GM12891 (cell line): ENCODE measurements around the gene DENND1A.

Experiments used
- POLR2A ChIP-seq: IDR thresholded peaks from 2 replicates; pipeline ENCODE4 v1.6.1; 2011; ENCODE audit warnings: low read depth, low read length, control low read depth
- POLR2AphosphoS5 ChIP-seq: IDR thresholded peaks from 2 replicates; pipeline ENCODE4 v1.6.1; 2011; ENCODE audit warnings: low read depth, low read length, control low read depth
- SPI1 ChIP-seq: IDR thresholded peaks from 2 replicates; pipeline ENCODE4 v1.6.1; 2011; ENCODE audit warnings: low read depth, low read length, control low read depth
- TAF1 ChIP-seq: IDR thresholded peaks from 2 replicates; pipeline ENCODE4 v1.6.1; 2011; ENCODE audit warnings: low read depth, low read length, control low read depth

GRCh38 chr9:123334639-123335038 is 595.3 kb downstream of the DENND1A start:
- TF ChIP-seq POLR2A (no peak), TAF1 (no peak), SPI1 (no peak), POLR2AphosphoS5 (no peak)
